ENCODE results near the gene PLA2G4D. TPM values are rescaled to one million over a fixed set of nuclear protein-coding genes. Genes with fewer than 3 reads are reported as not detected.
A peak's percentile ranks its signal among the peaks of the same experiment; 100 is the strongest.

PLA2G4D gene
- total and polyA plus RNA-seq, 10 of the 15 experiments (the other 5 are each of a cell fraction or from before 2014, with no cell fraction given) = 0.03 TPM; not detected in 9

- ChIA-PET RAD21 (ENCODE audit: unreplicated experiment) (no interaction called here), SMC1A (ENCODE audit: uncharacterized antibody, unreplicated experiment) (interaction anchor here (0.9 kb wide), 1 partner anchor 18 kb away, joined by 3 read pairs; no protein-coding TSS in a partner anchor), POLR2A (no interaction called here), CTCF (interaction anchor here (1.0 to 5.0 kb wide), 2 partner anchors 13 to 19 kb away, joined by 3 to 22 read pairs; no protein-coding TSS in a partner anchor)
- no peak for TF ChIP-seq SUZ12 (IDR thresholded peaks at IDR 0.05; ENCODE audit: unreplicated experiment)
- no peak for TF ChIP-seq POLR2AphosphoS5 (IDR thresholded peaks at IDR 0.05; ENCODE audit: low read length)
- no peak for TF ChIP-seq ZNF622 (IDR thresholded peaks at IDR 0.05)
- no peak for TF ChIP-seq CBX3 (IDR thresholded peaks at IDR 0.05; ENCODE audit: borderline replicate concordance, low read depth)
- no peak for TF ChIP-seq PRDM15 (CRISPR knock-in tag; IDR thresholded peaks at IDR 0.05)
- TF ChIP-seq CBFB (IDR thresholded peaks at IDR 0.05; ENCODE audit: low read depth) = no peak
- no peak for TF ChIP-seq TBL1XR1 (IDR thresholded peaks at IDR 0.05; ENCODE audit: low read depth, low read length)
- no peak for TF ChIP-seq CEBPZ (IDR thresholded peaks at IDR 0.05; ENCODE audit: low read depth, low read length)
- TF ChIP-seq STAT3 (IDR thresholded peaks at IDR 0.05; ENCODE audit: low read depth, low read length) = no peak
- TF ChIP-seq RELB (IDR thresholded peaks at IDR 0.05; ENCODE audit: low read depth) = no peak
- no peak for TF ChIP-seq TARDBP (IDR thresholded peaks at IDR 0.05; ENCODE audit: borderline replicate concordance)
- no peaks in the 10 kb centered on the region for H3K9me3 ChIP-seq (replicated peaks; ENCODE audit: control insufficient read depth, insufficient read depth, low read length)
- H3K4me3 ChIP-seq = no peak overlapping the region
- no peaks in the 10 kb centered on the region for H3K36me3 ChIP-seq (ENCODE audit: control insufficient read depth in 2 of 2, insufficient read depth in 2 of 2, low read length in 1 of 2)
- in situ Hi-C loops (cut with MboI) = no loop called here
- H3K27ac ChIP-seq (ENCODE audit: control insufficient read depth, insufficient read depth) = no peak overlapping the region
- no peaks in the 10 kb centered on the region for H3K27me3 ChIP-seq (replicated peaks in 1 of 2; ENCODE audit: control insufficient read depth in 2 of 2, insufficient read depth in 2 of 2, low read length in 1 of 2)
- H3K4me2 ChIP-seq (ENCODE audit: control insufficient read depth, insufficient read depth) = no peak overlapping the region
- peaks cover 10% of the 10 kb centered on the region for H3K4me1 ChIP-seq (ENCODE audit: control insufficient read depth, insufficient read depth, low read length)
- DNase-seq (ENCODE audit: low read depth, low spot score) (no peak), ATAC-seq (no peak), FAIRE-seq (no peak)
- no peaks in the 10 kb centered on the region for H4K20me1 ChIP-seq (ENCODE audit: control insufficient read depth, insufficient read depth)
- WGBS (ENCODE audit: insufficient coverage, insufficient replicate concordance, low lambda C conversion rate, missing lambda C conversion rate) = 4% methylated on average over 6 of the region's 7 CpGs
- intact Hi-C loops (cut with micrococcal nuclease; ENCODE audit: unreplicated experiment) = no loop called here
- no TSS peak for BruUV-seq (replicated peaks)
- H3K9ac ChIP-seq (ENCODE audit: control insufficient read depth, insufficient read depth, low read length) = no peak overlapping the region
- no peaks in the 10 kb centered on the region for H3K79me2 ChIP-seq (ENCODE audit: control insufficient read depth, insufficient read depth, low read length)
- H2AFZ ChIP-seq (ENCODE audit: control insufficient read depth, low read depth, low read length) = 0 out of 2 replicates have a peak overlapping the region, but pooled peaks have one; percentile 10
These were observed 28.9 kb downstream of the PLA2G4D start for GRCh38 chr15:42065468-42065867.

All from GM12878 (cell line).